Vagina (tissue), 2 donors: ENCODE measurements around the gene TMEM164.

Experiments
- POLR2A ChIP-seq, 2 donors: fragments of 450-650 bp; IDR thresholded peaks; one replicate each; pipeline ENCODE4 v1.6.1; 2017; ENCODE audit warnings: antibody characterized with exemption in 2 of 2, mild to moderate bottlenecking in 2 of 2, moderate library complexity in 2 of 2
- TF ChIP-seq, protein P1 (sequence below), 3 experiments: fragments of 450-650 bp in 2 of 3; fragments of 200-600 bp in 1 of 3; sonication (generic) in 1 of 3; IDR thresholded peaks; one replicate each; pipeline ENCODE4 v1.5.1; 2017 to 2019; ENCODE audit warnings: antibody characterized with exemption in 3 of 3, mild to moderate bottlenecking in 2 of 3, moderate library complexity in 2 of 3

DNA sequence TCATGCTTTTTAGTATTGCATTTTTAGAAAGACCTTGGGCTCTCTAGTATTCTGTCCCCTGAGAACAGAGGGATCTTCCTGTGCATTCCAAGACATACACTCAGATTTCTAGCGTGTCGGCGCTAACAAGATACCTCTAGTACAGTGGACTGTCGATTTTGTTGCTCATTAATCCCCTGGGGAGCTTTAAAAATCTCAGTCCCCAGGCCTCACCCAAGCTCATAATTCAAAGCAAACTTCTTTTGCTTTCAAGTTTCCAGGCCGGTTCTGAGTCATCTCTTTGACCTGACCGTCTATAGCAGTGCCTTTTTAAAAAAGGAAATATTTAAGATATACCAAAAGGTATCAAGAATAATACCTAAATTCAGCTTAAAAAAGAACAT is 178.0 kb downstream of the TMEM164 start:
- TF ChIP-seq, protein P1, sequence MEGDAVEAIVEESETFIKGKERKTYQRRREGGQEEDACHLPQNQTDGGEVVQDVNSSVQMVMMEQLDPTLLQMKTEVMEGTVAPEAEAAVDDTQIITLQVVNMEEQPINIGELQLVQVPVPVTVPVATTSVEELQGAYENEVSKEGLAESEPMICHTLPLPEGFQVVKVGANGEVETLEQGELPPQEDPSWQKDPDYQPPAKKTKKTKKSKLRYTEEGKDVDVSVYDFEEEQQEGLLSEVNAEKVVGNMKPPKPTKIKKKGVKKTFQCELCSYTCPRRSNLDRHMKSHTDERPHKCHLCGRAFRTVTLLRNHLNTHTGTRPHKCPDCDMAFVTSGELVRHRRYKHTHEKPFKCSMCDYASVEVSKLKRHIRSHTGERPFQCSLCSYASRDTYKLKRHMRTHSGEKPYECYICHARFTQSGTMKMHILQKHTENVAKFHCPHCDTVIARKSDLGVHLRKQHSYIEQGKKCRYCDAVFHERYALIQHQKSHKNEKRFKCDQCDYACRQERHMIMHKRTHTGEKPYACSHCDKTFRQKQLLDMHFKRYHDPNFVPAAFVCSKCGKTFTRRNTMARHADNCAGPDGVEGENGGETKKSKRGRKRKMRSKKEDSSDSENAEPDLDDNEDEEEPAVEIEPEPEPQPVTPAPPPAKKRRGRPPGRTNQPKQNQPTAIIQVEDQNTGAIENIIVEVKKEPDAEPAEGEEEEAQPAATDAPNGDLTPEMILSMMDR (IDR thresholded peaks at IDR 0.05), result no peak
- no peak for TF ChIP-seq POLR2A (IDR thresholded peaks at IDR 0.05)
